OCI-LY7 (cell line): ENCODE measurements around the gene C19orf81. TPM values are rescaled to one million over a fixed set of nuclear protein-coding genes. Genes with fewer than 3 reads are reported as not detected.

ENCODE experiments used
- BruUV-seq: library from RNA; stranded (reverse); fragments of 400-500 nt; replicated peaks from 2 replicates; lab custom pipeline; 2021; lab: Mats Ljungman, UMichigan
- CTCF ChIA-PET: fragments of 300-600 bp; sonication (Branson Sonifier 250); formaldehyde crosslinking; loops from one replicate; lab custom pipeline; 2022; ENCODE audit warnings: antibody characterized with exemption; ENCODE audit not compliant: unreplicated experiment; lab: Charles Lee
- POLR2A ChIA-PET: fragments of 300-600 bp; sonication (Branson Sonifier 250); formaldehyde crosslinking; loops from one replicate; lab custom pipeline; 2022; ENCODE audit warnings: antibody characterized with exemption; lab: Charles Lee
- DNase-seq: peaks from one replicate; pipeline ENCODE4 v3.0.0-alpha.2; 2015; ENCODE audit warnings: low spot score
- H2AFZ ChIP-seq: fragments of 200-600 bp; sonication (generic), shearing (Covaris generic); 2 replicates; pipeline ENCODE4 v1.6.1; 2014; ENCODE audit warnings: mild to moderate bottlenecking, antibody characterized with exemption, low read length, moderate library complexity
- H3K27ac ChIP-seq: fragments of 200-600 bp; sonication (generic); 2 replicates; pipeline ENCODE4 v1.5.1; 2014; ENCODE audit warnings: mixed run types, low read depth, mild to moderate bottlenecking, moderate library complexity, low read length, inconsistent platforms; ENCODE audit not compliant: poor library complexity, severe bottlenecking
- H3K36me3 ChIP-seq: fragments of 200-600 bp; sonication (generic); 2 replicates; pipeline ENCODE4 v1.6.1; 2014; ENCODE audit warnings: mild to moderate bottlenecking, antibody characterized with exemption, low read length, moderate library complexity, mixed read lengths; ENCODE audit not compliant: insufficient read depth
- H3K4me1 ChIP-seq: fragments of 200-600 bp; sonication (generic); 2 replicates; pipeline ENCODE4 v1.5.1; 2014; ENCODE audit warnings: mild to moderate bottlenecking, low read length; ENCODE audit not compliant: insufficient read depth, poor library complexity, severe bottlenecking
- H3K4me2 ChIP-seq: fragments of 200-600 bp; sonication (generic); 2 replicates; pipeline ENCODE4 v1.6.1; 2014; ENCODE audit warnings: mild to moderate bottlenecking, low read length
- H3K4me3 ChIP-seq: fragments of 200-600 bp; sonication (generic); 2 replicates; pipeline ENCODE4 v1.5.1; 2014; ENCODE audit warnings: mild to moderate bottlenecking, low read depth, low read length; ENCODE audit not compliant: poor library complexity, severe bottlenecking
- H3K79me2 ChIP-seq: fragments of 200-600 bp; sonication (generic); 2 replicates; pipeline ENCODE4 v1.6.1; 2016; ENCODE audit warnings: low read depth, mild to moderate bottlenecking, low read length, moderate library complexity, mixed read lengths; ENCODE audit not compliant: insufficient read depth
- H3K9me2 ChIP-seq: fragments of 200-600 bp; sonication (generic); 2 replicates; pipeline ENCODE4 v1.6.1; 2016; ENCODE audit warnings: mild to moderate bottlenecking, low read length, mixed read lengths; ENCODE audit not compliant: insufficient read depth
- H3K9me3 ChIP-seq: fragments of 200-600 bp; sonication (generic); 2 replicates; pipeline ENCODE4 v1.6.1; 2014; ENCODE audit warnings: mild to moderate bottlenecking, mixed run types, low read length, mixed read lengths
- H4K20me1 ChIP-seq: fragments of 200-600 bp; sonication (generic); 2 replicates; pipeline ENCODE4 v1.6.1; 2014; ENCODE audit warnings: mild to moderate bottlenecking, antibody characterized with exemption, low read length, moderate library complexity, mixed read lengths; ENCODE audit not compliant: insufficient read depth
- EZH2phosphoT487 ChIP-seq: fragments of 200-600 bp; sonication (generic); IDR thresholded peaks from 2 replicates; pipeline ENCODE4 v1.6.1; 2018; ENCODE audit warnings: low read depth, borderline replicate concordance, mild to moderate bottlenecking, mixed run types, antibody characterized with exemption, low read length, moderate library complexity, mixed read lengths
- intact Hi-C: fragments of 100-400 bp; cut with micrococcal nuclease; formaldehyde crosslinking; loops from one replicate; pipeline ENCODE4 v1.10.0; 2022; ENCODE audit not compliant: unreplicated experiment
- total RNA-seq, 2 experiments: library from RNA; depleted of rRNA in 1 of 2; stranded (reverse); fragments of >200 nt in 1 of 2; shearing (Covaris generic) in 1 of 2; gene quantifications; 2 replicates each; pipeline ENCODE4 v1.2.3, GENCODE V29; 2014 to 2022
- TF ChIP-seq, protein P1 (sequence below): fragments of 200-600 bp; sonication (generic); conservative IDR thresholded peaks from 2 replicates; pipeline ENCODE4 v1.5.1; 2014; ENCODE audit warnings: mild to moderate bottlenecking, antibody characterized with exemption, low read length, moderate library complexity, mixed read lengths

The C19orf81 gene
- total RNA-seq, 2 experiments from 2014 or later, result 11.4 to 20.0 TPM

- no peaks in the 10 kb centered on the region for H4K20me1 ChIP-seq
- no peaks in the 10 kb centered on the region for H3K9me3 ChIP-seq
- CTCF ChIA-PET, result no interaction called here
- no peaks in the 10 kb centered on the region for H3K36me3 ChIP-seq
- no peak overlapping the region for H3K4me2 ChIP-seq
- BruUV-seq, result no TSS peak
- DNase-seq, result no peak
- TF ChIP-seq, protein P1, sequence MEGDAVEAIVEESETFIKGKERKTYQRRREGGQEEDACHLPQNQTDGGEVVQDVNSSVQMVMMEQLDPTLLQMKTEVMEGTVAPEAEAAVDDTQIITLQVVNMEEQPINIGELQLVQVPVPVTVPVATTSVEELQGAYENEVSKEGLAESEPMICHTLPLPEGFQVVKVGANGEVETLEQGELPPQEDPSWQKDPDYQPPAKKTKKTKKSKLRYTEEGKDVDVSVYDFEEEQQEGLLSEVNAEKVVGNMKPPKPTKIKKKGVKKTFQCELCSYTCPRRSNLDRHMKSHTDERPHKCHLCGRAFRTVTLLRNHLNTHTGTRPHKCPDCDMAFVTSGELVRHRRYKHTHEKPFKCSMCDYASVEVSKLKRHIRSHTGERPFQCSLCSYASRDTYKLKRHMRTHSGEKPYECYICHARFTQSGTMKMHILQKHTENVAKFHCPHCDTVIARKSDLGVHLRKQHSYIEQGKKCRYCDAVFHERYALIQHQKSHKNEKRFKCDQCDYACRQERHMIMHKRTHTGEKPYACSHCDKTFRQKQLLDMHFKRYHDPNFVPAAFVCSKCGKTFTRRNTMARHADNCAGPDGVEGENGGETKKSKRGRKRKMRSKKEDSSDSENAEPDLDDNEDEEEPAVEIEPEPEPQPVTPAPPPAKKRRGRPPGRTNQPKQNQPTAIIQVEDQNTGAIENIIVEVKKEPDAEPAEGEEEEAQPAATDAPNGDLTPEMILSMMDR, result no peak
- TF ChIP-seq EZH2phosphoT487, result no peak
- no peak overlapping the region for H3K4me3 ChIP-seq
- H3K79me2 ChIP-seq, result no peaks in the 10 kb centered on the region
- intact Hi-C loops, result no loop called here
- POLR2A ChIA-PET, result no interaction called here
- no peak overlapping the region for H3K27ac ChIP-seq
- peaks cover 22% of the 10 kb centered on the region for H3K4me1 ChIP-seq
- H2AFZ ChIP-seq, result no peak overlapping the region
- H3K9me2 ChIP-seq, result no peaks in the 10 kb centered on the region
These were observed 12.8 kb downstream of the C19orf81 start for GRCh38 chr19:50661766-50662650.

GRCh38 chr19:50662651-50663481 lies 13.6 kb downstream of the C19orf81 start:
- intact Hi-C loops, result no loop called here
- H3K4me1 ChIP-seq, result peaks cover 15% of the 10 kb centered on the region
- TF ChIP-seq, protein P1, result no peak
- no peak for TF ChIP-seq EZH2phosphoT487
- no TSS peak for BruUV-seq
- H3K36me3 ChIP-seq, result no peaks in the 10 kb centered on the region
- no peak overlapping the region for H2AFZ ChIP-seq
- no peak overlapping the region for H3K4me3 ChIP-seq
- no peaks in the 10 kb centered on the region for H4K20me1 ChIP-seq
- no peaks in the 10 kb centered on the region for H3K9me2 ChIP-seq
- ChIA-PET CTCF (no interaction called here), POLR2A (no interaction called here)
- H3K79me2 ChIP-seq, result no peaks in the 10 kb centered on the region
- H3K27ac ChIP-seq, result no peak overlapping the region
- H3K9me3 ChIP-seq, result no peaks in the 10 kb centered on the region
- DNase-seq, result no peak
- H3K4me2 ChIP-seq, result no peak overlapping the region

DNA sequence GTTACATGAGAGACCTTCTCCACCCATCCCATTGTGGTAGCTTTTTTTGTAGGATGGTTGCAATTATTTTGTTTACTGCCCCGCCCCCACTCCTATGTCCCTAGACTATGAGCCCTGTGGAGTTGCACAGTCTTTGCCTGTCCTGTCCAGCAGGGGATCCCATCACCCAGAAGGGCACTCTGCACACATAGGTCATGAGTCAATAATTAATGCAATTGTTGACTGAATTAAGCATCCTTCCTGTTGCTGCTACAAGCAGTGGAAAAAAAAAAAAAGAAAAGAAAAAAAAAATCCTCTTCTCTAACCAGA lies 14.2 kb downstream of the C19orf81 start:
- POLR2A ChIA-PET, result no interaction called here
- BruUV-seq, result no TSS peak
- intact Hi-C loops, result no loop called here

More for the DNA sequence above, 14.2 kb downstream of the C19orf81 start:
- H2AFZ ChIP-seq, result no peak overlapping the region
- no peak for DNase-seq
- peaks cover 15% of the 10 kb centered on the region for H3K4me1 ChIP-seq
- TF ChIP-seq, protein P1, result no peak; the same call in 1 of the 2 replicates
- no peak for TF ChIP-seq EZH2phosphoT487
- no peaks in the 10 kb centered on the region for H3K79me2 ChIP-seq
- H3K4me3 ChIP-seq, result no peak overlapping the region
- no peak overlapping the region for H3K4me2 ChIP-seq
- no peaks in the 10 kb centered on the region for H3K36me3 ChIP-seq
- no peak overlapping the region for H3K27ac ChIP-seq
- CTCF ChIA-PET, result no interaction called here
- no peaks in the 10 kb centered on the region for H4K20me1 ChIP-seq
- no peaks in the 10 kb centered on the region for H3K9me2 ChIP-seq
- H3K9me3 ChIP-seq, result no peaks in the 10 kb centered on the region
